GM12872 (cell line): Measurements from ENCODE around the gene TMEM185B.

Experiments used
- CTCF ChIP-seq: IDR thresholded peaks from 3 replicates; pipeline ENCODE4 v1.5.1; 2011; ENCODE audit warnings: low read depth, mild to moderate bottlenecking, low read length, moderate library complexity; ENCODE audit not compliant: insufficient read depth

TMEM185B gene

GRCh38 chr2:120255986-120256650 is 32.9 kb upstream of the TMEM185B start:
- TF ChIP-seq CTCF, result no peak

- no peak for TF ChIP-seq CTCF
Measured at GRCh38 chr2:120255071-120255470, 31.9 kb upstream of the TMEM185B start.

GRCh38 chr2:120254178-120254577 is 31.0 kb upstream of the TMEM185B start:
- TF ChIP-seq CTCF, result no peak

GRCh38 chr2:120253021-120253882 is 30.1 kb upstream of the TMEM185B start:
- TF ChIP-seq CTCF, result peak; percentile 38; the same call in 2 of the 3 replicates

GRCh38 chr2:120252225-120253020 is 29.2 kb upstream of the TMEM185B start, which contains the start of gene RALB:
TSS of gene RALB (plus strand) at chr2:120252852. CDS start at chr2:120278665, 25,813 bp downstream.
- TF ChIP-seq CTCF, result no peak

- no peak for TF ChIP-seq CTCF
Measured at GRCh38 chr2:120251880-120252224, 28.7 kb upstream of the TMEM185B start.

- no peak for TF ChIP-seq CTCF
Measured at GRCh38 chr2:120251078-120251477, 27.9 kb upstream of the TMEM185B start.
